GM12864 (cell line): ENCODE measurements around the gene PHGDH.
"Not testable (repeated sequence)": the region's sequence is repeated elsewhere in the genome, so short reads cannot be mapped to it uniquely, and the experiment has no call there.

Experiments used
- DNase-seq: peaks from one replicate; pipeline ENCODE4 v3.0.0-alpha.2; 2011; ENCODE audit warnings: low read depth
- H3K4me3 ChIP-seq: 2 replicates; pipeline ENCODE4 v1.5.1; 2011; ENCODE audit warnings: mild to moderate bottlenecking, low read depth, low read length, control low read depth
- CTCF ChIP-seq: IDR thresholded peaks from 2 replicates; pipeline ENCODE4 v1.5.1; 2011; ENCODE audit warnings: low read depth, mild to moderate bottlenecking, moderate library complexity, low read length, control low read depth, inconsistent platforms; ENCODE audit errors: missing control alignments

PHGDH gene

GRCh38 chr1:119784191-119784781 is 72.6 kb downstream of the PHGDH start:
- no peak for DNase-seq
- TF ChIP-seq CTCF, result no peak
- H3K4me3 ChIP-seq, result no peak overlapping the region

GRCh38 chr1:119786046-119786445 is 74.3 kb downstream of the PHGDH start:
- not testable (repeated sequence) for H3K4me3 ChIP-seq, DNase-seq

GRCh38 chr1:119786473-119787050 is 74.8 kb downstream of the PHGDH start:
- H3K4me3 ChIP-seq, DNase-seq: not testable (repeated sequence)

- no peak for DNase-seq
- H3K4me3 ChIP-seq, result no peak overlapping the region
- no peak for TF ChIP-seq CTCF
Measured at GRCh38 chr1:119787776-119788175, 76.0 kb downstream of the PHGDH start.

- no peak for DNase-seq
- H3K4me3 ChIP-seq, result no peak overlapping the region
- TF ChIP-seq CTCF, result no peak
Measured at GRCh38 chr1:119790451-119791198, 78.9 kb downstream of the PHGDH start.

GRCh38 chr1:119791377-119791776 is 79.6 kb downstream of the PHGDH start:
- TF ChIP-seq CTCF, result no peak
- no peak for DNase-seq
- H3K4me3 ChIP-seq, result no peak overlapping the region
